ENCODE measurements around the gene LVRN.

Gene LVRN

DNA sequence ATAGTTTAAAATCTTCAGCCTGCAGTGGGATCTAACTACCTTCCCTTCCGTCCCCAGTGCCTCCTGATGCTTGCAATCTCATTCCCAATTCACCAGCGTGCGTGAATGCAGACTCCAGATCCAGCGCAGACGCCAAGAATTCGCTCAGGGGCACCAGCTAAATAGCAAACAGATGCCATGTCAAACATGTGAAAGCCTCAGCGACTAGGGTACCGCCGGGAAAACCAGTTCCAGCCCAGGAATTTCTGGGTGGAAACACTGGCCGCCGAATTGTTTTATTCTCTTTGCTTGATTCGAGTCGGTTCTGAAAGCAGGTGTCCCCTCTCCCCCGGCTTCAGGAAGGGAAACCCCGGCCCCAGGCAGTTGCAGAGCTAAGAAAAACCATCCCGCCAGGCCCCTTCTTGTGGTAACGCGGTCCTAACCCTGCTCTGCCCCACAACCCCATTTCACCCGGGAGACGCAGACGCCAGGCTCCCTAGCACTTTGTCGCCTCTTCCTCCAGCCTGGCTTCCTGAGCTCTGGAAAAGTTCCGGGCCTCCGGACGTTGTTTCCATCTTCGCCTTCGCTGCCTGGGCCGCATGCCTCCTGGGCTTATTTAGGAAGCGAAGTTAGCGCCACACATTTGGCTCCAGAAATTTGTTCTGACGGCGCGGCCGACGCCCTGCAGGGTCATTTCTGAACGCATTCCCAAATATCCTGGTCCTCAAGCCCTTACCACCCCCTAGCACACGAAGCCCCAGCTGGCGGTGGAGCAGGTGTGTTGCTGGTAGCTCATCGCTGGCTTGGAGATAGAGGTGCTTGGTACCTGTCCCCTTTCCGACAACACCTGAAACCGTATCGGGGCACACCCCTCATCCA is 665 bp upstream of the LVRN start:
- in situ Hi-C loops (cut with MboI; ENCODE audit: low sequenced_read_pairs), result no loop called here

DNA sequence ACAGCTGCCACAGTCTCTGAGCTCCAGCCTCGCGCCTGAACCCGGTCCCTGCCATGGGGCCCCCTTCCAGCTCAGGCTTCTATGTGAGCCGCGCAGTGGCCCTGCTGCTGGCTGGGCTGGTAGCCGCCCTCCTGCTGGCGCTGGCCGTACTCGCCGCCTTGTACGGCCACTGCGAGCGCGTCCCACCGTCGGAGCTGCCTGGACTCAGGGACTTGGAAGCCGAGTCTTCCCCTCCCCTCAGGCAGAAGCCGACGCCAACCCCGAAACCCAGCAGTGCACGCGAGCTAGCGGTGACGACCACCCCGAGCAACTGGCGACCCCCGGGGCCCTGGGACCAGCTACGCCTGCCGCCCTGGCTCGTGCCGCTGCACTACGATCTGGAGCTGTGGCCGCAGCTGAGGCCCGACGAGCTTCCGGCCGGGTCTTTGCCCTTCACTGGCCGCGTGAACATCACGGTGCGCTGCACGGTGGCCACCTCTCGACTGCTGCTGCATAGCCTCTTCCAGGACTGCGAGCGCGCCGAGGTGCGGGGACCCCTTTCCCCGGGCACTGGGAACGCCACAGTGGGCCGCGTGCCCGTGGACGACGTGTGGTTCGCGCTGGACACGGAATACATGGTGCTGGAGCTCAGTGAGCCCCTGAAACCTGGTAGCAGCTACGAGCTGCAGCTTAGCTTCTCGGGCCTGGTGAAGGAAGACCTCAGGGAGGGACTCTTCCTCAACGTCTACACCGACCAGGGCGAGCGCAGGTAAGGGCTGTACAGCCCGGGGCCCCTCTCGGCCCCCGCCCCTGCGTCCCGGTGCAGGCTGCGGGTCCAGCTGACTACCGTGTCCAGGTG is 509 bp downstream of the LVRN start:
- in situ Hi-C loops (cut with MboI; ENCODE audit: low sequenced_read_pairs), result no loop called here

DNA sequence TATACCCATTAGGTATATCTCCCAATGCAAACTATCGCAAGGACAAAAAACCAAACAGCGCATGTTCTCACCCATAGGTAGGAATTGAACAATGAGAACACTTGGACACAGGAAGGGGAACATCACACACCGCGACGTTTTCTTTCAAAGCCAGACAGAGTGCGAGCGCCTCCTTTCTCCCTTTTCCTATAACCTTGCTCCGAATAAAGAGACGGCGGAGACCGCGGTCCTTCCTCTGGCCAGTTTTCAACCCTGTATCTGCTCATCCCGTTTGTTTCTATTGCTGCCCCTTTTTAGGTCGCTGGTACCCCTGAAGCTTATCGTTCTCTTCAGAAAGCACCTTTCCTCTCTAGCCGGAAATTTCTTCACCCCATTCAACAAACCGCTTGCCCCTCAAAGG is 1.3 kb downstream of the LVRN start:
- in situ Hi-C loops (cut with MboI; ENCODE audit: low sequenced_read_pairs), result no loop called here

DNA sequence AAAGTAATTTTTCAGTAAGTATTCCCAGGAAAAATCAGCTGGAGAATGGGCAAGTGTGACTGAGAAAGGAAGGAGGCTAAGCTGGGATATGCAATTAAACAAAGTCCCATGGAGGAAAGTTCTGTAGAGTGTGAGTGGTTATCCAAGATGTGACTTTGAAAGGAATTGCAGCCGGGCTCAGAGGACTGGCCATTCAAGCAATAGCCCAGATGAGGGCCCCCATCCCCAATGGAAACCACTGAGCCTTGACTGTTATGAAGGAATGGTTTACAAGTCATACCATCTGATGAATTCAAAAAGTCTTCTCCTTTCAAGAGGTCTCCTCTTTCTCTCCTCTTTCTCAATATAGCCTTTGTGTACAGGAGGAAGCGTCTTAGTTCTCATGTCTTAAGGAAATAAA is 6.5 kb downstream of the LVRN start:
- in situ Hi-C loops (cut with MboI; ENCODE audit: low sequenced_read_pairs), result no loop called here

DNA sequence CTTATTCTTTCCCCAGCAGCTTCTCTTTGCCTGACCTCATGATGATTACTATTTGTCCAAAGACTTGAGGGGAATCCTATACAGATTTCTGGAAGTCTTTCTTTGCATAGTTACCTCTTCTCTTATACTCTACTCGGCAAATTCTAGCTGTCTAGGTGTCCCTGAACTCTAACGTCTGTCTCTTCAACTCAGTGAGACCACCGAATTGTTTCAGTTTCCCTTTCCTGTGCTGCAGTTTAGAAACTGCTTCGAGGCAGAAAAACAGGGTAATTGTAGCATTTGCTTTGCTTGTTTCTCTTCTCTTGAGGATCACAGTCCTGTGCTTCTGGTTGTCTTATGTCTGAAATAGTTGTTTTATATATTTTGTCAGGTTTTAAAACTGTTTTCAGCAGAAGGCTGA is 14.8 kb downstream of the LVRN start:
- in situ Hi-C loops (cut with MboI; ENCODE audit: low sequenced_read_pairs), result no loop called here

DNA sequence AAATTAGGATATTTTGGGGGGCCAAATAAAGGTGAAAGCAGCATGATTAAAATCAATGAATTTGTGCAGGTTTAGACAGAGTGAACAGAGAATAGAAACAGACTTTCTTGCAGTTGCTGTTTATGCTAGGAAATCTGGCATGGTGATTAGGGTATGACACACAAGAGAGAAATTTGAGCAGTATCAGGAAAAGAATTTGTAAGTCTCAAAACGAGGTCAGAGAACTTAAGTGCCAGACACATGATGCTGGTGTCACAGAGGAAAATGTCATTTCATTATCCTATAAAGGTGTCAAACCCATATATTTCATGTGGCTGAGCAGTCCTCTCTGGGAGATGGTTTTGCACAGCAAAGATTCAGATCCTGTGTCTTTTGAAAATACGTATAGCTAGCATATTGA is 15.7 kb downstream of the LVRN start:
- in situ Hi-C loops (cut with MboI; ENCODE audit: low sequenced_read_pairs), result no loop called here

DNA sequence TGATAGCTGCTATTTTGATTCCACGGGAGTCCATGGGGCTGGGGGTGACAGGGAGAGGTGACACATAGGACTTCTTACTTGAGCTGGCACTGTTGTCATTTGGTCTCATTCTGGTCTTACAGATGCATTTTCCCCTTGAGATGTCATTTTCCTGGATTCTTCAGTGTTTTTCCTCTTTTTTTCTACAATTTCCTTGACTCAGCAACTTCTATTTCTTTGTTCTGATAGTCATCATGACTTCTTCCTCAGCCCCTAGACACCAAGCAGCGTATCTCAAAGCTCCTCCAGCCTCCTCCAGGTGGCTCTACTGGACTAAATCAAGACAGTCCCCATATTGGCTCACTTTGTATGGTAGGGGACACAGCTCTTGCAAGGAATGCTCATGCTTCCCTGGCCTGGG is 16.5 kb downstream of the LVRN start:
- in situ Hi-C loops (cut with MboI; ENCODE audit: low sequenced_read_pairs), result no loop called here

DNA sequence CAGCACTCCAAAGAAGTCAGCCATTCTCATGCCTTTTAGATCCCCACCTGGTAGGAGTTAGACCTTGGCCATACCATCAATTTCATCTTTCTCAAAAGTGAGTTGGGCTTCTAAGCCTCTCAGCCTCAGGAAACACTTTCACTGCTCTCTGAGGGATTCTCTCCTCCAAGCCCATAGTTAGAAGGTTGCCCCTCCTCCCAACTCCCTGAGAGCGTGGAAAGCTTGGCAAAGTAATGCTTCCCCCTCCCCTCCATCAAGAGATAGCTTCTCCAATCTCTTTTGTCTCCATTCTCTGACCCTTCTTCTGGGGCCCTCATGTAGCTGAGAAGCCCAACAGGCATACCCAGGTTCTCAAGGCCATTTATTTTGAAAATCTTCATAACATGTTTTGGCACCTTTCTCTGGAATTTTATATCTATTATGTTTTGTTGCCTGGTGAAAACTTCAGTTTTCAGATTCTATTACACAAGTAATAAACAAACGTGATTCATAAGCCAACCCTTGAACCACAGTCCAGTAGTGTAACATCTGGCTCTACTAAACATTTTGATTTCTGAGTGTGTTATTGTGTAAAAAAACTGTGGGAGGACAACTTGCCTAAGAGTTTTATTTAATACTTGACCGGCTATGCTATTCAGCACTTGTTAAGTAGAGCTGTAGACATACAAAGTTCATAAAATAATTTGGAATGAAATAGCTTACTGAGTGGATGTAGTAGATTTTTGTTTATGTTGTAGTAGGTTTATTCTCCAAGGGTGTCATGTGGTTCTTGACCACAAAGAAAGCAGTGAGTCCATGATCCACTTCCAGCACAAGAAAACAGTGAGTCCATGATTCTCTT is 17.1 kb downstream of the LVRN start:
- in situ Hi-C loops (cut with MboI; ENCODE audit: low sequenced_read_pairs), result no loop called here

DNA sequence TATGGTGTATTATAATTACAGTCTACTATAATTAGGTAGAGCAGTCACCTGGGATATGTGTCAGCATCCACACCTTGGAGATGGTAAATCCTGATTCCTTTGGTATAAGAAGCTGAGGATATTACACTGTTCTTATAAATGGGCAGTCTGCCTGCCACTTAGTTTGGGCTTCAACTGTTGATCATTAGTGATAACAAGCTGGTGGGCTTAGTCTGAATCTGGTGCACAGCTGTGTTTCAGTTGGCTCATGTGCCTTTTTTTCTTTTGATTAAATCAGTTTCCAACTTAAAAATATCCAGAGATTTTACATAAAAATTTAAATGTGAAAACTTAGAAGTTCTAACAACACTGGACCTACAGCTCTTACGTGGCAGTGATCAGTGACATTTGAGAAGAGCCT is 21.2 kb downstream of the LVRN start:
- in situ Hi-C loops (cut with MboI; ENCODE audit: low sequenced_read_pairs), result no loop called here

DNA sequence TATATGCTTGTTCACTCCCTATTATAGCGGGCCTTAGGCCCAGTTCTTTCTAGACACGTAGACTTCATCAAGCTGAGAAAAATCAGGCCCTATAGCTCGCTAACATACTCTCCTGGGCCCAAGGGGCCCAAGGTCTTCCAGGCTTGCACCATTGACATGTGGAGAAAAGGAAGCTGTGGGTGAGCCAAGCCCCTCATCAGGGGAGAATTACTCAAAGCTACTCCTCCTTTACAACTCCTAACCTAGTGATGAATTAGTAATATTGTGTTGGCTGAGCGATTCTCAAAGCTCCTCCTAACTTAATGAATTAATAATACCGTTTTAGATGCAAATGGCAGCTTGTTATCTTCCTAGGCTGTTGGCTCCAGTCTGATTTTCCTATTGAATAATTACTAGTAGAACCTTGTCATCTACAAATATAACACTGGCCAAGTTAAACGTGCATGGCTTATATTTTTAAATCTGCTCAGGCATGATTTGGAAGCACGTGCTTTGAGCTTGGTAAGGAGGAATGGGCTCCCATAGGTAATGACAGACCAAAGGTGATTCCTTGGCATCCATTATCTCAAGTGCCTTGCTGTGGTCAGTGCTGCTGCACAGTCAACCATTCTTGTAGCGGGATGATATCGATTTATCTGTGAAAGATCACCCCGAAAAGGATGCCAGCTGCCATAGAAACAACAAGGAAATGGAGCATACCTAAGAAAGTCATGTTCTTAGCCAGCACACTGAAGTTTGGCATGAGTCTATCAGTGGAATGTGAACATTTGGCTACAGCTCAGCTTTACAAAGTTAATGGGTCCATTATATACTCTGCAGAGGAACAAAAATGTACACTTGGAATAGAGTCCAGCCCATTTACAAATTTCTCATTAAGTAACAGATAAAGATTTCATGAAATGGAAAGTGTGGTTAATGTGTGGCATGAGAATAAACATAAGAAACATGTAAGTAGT is 23.8 kb downstream of the LVRN start:
- in situ Hi-C loops (cut with MboI; ENCODE audit: low sequenced_read_pairs), result no loop called here

DNA sequence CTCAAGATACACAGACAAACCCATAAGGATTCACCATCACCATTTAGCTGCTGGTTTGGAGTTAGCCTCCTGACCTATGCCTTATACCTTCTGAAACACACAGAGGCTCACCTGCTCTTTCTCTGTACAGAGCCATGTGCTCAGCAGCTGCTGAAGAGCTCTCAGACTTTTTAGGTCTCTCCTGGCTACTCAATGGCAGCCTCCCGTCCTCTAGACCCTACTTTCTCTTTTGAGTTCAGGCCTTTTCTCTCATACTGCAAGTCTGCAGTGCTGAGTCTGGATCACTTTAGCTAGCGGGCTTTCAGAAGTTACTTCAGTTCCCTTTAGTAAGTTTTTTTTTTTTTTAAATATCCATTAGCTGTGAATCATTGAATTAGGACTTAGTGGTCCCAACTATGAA is 25.7 kb downstream of the LVRN start:
- in situ Hi-C loops (cut with MboI; ENCODE audit: low sequenced_read_pairs), result no loop called here

DNA sequence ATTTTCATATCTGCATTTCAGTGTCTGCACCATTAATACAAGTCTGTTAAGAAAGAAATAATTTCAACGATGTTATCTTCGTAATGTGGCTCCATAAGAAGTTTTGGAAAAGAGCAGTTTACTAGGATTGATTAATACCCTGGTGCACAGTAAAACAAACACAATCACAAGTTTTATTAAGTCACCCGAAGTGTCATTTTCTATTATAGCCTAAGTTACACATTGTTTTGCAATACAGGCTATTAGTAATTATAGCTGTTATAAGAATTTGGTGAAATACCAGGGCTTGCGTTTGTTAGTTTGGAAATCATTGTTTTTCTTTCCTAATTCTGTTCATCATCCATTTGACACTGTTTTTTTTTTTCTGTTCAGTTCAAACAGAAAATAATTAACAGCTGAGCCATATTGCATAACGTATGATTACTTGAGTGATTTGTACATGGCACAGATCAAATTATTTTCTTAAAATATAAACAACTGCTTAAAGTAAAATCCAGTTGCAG is 30.6 kb downstream of the LVRN start:
- in situ Hi-C loops (cut with MboI; ENCODE audit: low sequenced_read_pairs), result no loop called here

DNA sequence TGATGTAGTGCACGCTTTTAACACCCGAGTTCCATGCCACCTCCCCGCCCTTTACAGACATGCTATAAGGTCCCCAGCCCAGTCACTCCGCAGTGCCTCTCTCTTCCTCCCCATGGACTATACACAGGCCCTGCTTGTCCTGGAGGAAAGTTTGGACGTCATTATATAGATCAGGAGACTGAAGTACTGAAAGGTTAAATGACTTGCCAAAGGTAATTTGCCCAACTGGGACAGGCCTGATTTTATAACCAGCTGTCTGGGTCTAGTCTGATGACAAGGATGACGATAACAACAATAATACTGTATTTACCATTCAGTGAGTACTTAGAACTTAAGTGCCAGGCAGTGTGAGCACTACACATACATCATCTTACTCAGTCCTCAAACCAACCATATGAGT is 33.1 kb downstream of the LVRN start:
- in situ Hi-C loops (cut with MboI; ENCODE audit: low sequenced_read_pairs), result no loop called here

DNA sequence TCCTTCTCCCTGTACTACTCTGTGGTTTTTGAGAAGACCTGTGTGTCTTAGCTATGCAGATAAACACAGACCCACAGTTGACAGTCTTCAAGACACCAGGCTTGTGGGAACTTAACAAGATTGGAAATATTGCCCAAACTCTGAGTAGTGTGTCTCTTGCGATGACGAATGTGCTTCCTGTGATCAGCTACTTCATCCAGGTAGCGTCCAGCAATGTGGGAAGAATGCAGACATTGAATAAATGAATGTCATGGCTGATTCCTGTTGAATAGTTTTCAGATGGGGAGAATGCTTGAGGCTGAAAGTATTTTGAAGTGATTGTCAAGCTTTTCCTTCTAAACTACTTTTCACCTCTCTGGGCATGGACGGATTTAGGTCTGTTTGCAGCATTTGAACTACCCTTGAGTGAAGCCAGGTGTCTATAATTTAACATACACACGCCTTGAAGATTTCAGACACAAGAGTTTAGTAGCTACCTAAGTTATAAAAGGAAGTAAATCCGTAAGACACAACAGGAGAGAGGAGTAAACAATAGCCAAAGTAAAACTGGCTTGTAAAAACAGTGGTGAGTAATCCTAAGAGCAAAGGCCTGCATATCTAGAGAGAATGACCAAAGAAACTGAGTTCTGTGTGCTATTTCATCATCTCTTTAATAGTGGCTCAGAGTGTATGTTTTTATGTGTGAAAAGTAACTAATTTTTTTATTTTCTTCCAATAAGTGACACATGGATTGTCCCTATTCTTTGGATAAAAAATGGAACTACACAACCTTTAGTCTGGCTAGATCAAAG is 40.0 kb downstream of the LVRN start:
- in situ Hi-C loops (cut with MboI; ENCODE audit: low sequenced_read_pairs), result no loop called here

DNA sequence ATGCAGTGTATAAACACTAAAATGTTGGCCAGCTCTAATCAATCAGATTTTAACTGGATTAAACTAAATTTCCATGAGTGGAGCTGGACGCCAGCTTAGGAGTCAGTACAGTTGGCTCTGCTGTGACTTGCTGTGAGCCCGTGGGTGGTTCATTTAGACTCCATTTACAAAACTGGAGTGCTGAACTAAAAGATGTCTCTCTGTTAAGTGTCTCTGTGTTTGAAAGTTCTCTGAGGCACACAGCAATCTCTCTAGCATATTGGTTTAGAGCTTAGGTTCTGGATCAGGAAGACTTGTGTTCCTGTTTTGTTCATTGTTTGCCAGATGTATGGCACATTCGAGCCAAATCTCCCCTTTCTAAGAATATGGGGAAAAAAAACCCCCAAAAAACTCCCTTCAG is 42.0 kb downstream of the LVRN start:
- in situ Hi-C loops (cut with MboI; ENCODE audit: low sequenced_read_pairs), result no loop called here

DNA sequence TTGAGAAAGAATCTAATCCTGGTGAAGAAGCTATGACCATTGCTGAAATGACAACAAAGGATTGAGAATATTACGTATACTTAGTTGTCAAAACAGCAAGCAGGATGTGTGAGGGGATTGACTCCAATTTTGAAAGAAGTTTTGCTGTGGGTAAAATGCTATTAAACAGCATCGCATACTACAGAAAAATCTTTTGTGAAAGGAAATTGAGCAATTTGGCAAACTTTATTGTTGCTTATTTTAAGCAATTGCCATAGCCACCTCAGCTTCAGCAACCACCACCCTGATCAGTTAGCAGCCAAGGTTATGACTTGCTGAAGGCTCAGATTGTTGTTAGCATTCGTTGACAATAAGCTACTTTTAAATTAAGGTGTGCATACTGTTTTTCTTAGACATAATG is 47.5 kb downstream of the LVRN start:
- in situ Hi-C loops (cut with MboI; ENCODE audit: low sequenced_read_pairs), result no loop called here

DNA sequence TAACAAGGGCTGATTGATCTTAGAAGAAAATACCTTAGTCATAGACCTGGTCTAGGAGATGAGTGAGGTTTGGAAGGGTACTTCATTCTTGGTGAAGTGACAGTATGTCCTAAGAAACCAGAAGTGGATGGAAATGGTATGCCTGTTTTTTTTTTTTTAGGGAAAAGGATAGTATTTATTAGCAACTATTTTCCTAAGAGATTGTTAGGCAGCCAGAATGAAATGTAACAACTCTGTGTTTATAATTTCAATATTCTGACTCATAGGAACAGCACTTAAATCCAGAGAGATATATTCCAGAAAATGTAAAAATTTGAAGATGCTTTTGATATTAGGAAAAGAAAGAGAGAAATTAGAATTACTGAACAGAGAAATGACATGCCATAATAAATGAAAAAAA is 48.8 kb downstream of the LVRN start:
- in situ Hi-C loops (cut with MboI; ENCODE audit: low sequenced_read_pairs), result no loop called here

DNA sequence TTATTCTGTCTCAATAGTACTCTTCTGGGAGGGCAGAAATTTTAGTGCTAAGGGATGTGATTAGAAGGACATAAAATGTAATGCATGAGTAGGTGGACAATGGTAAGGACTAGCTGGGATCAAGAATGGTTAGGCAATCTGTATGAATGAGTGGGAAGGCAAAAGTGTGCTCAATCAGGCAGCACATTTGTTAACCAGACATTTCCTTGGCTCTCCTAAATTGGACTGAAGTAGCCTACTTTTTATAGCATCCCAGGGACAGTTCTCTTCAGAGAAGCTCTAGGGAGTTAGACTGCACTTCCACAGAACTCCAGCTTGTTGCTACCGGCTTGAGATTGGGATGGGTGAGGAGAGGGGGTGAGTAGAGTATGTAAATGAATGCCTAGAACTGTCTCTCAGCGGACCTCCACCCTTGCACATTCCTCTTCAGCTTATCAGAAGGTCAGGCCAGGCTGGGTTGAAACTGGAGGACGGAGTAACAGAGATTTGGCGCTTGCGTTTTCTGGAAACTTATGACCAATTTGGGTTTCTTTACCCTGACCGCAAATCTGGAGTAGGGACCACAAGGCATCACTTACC is 51.0 kb downstream of the LVRN start:
- in situ Hi-C loops (cut with MboI; ENCODE audit: low sequenced_read_pairs), result no loop called here

DNA sequence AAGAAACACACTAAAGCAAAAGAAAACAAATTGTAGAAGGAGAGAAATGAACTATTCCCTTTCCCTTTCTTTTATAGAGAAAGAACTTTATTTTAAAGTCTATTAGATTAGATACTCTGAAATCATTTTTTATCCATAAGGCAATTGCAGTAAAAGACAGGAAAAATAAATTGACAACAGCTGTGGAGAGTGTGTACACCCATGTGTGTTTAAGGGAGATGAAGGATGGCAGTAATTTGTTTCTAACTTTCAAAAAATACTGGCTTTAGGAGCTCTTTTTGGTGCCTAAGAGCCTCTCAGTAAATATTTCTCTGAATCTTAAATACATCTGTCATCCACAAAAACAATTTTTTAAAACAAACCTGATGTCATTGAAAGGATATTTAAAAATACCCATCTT is 51.7 kb downstream of the LVRN start:
- in situ Hi-C loops (cut with MboI; ENCODE audit: low sequenced_read_pairs), result no loop called here
